Activated CD4-positive, alpha-beta T cell treated with anti-CD3 and anti-CD28 coated beads, Interleukin-2, amount 10 ng/mL, durations not matched to agents 7 days and 5 days (primary cell): ENCODE measurements around the gene ZNF608. TPM values are rescaled to one million over a fixed set of nuclear protein-coding genes. Genes with fewer than 3 reads are reported as not detected.
A peak's percentile ranks its signal among the peaks of the same experiment; 100 is the strongest.

Experiments used
- CTCF ChIA-PET: fragments of 350-600 bp; sonication (Branson Sonifier 250); formaldehyde crosslinking; loops from one replicate; lab custom pipeline; 2021; ENCODE audit warnings: antibody characterized with exemption; lab: Charles Lee
- POLR2A ChIA-PET: fragments of 350-600 bp; sonication (Branson Sonifier 250); formaldehyde crosslinking; loops from one replicate; lab custom pipeline; 2021; ENCODE audit warnings: antibody characterized with exemption; lab: Charles Lee
- DNase-seq: peaks from one replicate; pipeline ENCODE4 v3.0.0-alpha.2; 2020
- H3K27ac Mint-ChIP-seq: one replicate; pipeline ENCODE4 v1.8.0; 2021; ENCODE audit warnings: mild to moderate bottlenecking, moderate library complexity, mixed read lengths
- H3K27me3 Mint-ChIP-seq: one replicate; pipeline ENCODE4 v1.8.0; 2021; ENCODE audit warnings: mixed read lengths
- H3K36me3 Mint-ChIP-seq: one replicate; pipeline ENCODE4 v1.8.0; 2021; ENCODE audit warnings: low read depth, mixed read lengths
- H3K4me1 Mint-ChIP-seq: one replicate; pipeline ENCODE4 v1.8.0; 2021; ENCODE audit warnings: mixed read lengths
- H3K4me3 Mint-ChIP-seq: one replicate; pipeline ENCODE4 v1.8.0; 2021; ENCODE audit warnings: mild to moderate bottlenecking, moderate library complexity, mixed read lengths
- H3K9me3 Mint-ChIP-seq: one replicate; pipeline ENCODE4 v1.8.0; 2021; ENCODE audit warnings: mixed read lengths
- total RNA-seq, 2 experiments: library from RNA; stranded (reverse); gene quantifications; one replicate each; pipeline ENCODE4 v1.2.3, GENCODE V29; 2021

ZNF608 gene
- total RNA-seq, 2 experiments from 2014 or later, result not detected

- Mint-ChIP-seq H3K27me3 (no peaks in the 10 kb centered on the region), H3K4me1 (no peaks in the 10 kb centered on the region), H3K9me3 (no peaks in the 10 kb centered on the region), H3K36me3 (no peaks in the 10 kb centered on the region), H3K27ac (no peak overlapping the region), H3K4me3 (no peak overlapping the region)
- ChIA-PET CTCF (no interaction called here), POLR2A (no interaction called here)
- DNase-seq, result no peak
These were observed 25.3 kb upstream of the ZNF608 start for GRCh38 chr5:124771761-124772160.

DNA sequence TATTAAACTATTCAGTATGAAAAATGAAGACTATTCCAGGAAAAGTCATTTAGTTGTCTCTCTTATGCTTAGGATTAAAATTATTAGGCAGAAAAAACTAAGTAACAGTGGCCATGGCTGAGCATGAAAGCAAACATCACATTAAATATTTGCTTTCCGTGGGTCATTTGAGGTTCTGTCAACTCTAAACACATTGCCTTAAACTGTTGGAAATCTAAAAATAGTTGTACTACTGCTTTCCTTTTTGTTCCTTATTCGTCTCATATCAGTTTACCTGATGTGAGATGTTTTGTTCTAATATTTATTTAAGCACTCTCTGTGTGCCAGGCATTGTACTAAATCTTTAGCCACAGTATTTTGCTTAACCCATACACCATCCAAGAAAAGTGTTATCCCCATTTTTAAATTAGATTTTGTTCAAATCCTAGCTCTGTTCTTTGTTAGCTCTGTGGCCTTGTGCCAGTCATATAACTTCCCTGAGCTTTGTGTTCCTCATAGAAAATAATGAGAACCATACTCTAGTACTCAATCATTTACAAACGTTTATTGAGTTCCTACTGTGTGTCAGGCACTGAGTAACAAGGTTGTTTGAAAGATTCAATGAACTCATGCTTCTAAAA, 18.7 kb upstream of the ZNF608 start:
- ChIA-PET POLR2A (no interaction called here), CTCF (no interaction called here)
- no peaks in the 10 kb centered on the region for H3K36me3 Mint-ChIP-seq
- H3K27me3 Mint-ChIP-seq, result no peaks in the 10 kb centered on the region
- no peaks in the 10 kb centered on the region for H3K9me3 Mint-ChIP-seq
- no peaks in the 10 kb centered on the region for H3K4me1 Mint-ChIP-seq
- H3K4me3 Mint-ChIP-seq, result no peak overlapping the region
- no peak for DNase-seq
- H3K27ac Mint-ChIP-seq, result no peak overlapping the region

DNA sequence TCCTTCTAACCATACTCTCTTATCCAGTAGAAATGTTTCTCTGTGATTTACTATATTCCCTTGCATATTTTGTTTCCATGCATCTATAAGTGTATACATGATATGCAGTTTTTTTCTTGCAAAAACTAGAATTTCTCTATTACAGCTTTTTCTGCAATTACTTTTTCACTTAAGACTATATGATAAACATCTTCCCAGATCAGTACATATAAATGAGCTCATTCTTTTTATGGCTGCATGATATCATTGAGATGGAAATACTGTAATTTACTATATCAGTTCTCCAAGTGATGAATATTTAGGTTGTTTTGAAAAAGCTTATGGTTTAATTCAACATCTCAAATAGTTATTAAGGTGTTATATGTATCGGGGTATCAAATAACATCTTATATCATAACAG, 18.1 kb upstream of the ZNF608 start:
- Mint-ChIP-seq H3K27ac (no peak overlapping the region), H3K36me3 (no peaks in the 10 kb centered on the region), H3K27me3 (no peaks in the 10 kb centered on the region), H3K4me3 (no peak overlapping the region), H3K4me1 (no peaks in the 10 kb centered on the region), H3K9me3 (no peaks in the 10 kb centered on the region)
- ChIA-PET POLR2A (no interaction called here), CTCF (no interaction called here)
- DNase-seq, result no peak

DNA sequence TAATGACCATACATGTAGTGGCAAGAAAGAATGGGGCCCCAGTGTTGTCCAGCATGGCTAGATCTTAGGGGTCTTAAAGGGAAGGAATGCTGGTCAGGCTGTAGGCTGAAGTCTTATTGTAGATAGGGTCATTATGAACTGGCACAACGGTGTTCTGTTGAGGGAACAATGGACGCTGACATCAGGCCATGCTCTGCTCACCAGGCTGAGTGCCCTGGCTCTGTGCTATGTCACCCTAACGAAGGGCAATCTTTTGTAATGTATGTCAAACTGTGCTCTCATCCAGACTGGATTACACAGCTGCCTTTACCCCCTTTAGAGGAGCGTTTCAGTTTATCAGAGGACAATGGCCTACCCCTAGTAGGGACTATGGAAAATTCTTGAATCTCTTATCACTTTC, 14.6 kb upstream of the ZNF608 start:
- H3K9me3 Mint-ChIP-seq, result no peaks in the 10 kb centered on the region
- no peaks in the 10 kb centered on the region for H3K27me3 Mint-ChIP-seq
- no peak overlapping the region for H3K4me3 Mint-ChIP-seq
- DNase-seq, result no peak
- ChIA-PET CTCF (no interaction called here), POLR2A (interaction anchor here (0.5 kb wide), 1 partner anchor 14 kb away, joined by 4 read pairs; the partner anchor contains the start of gene ZNF608)
- no peaks in the 10 kb centered on the region for H3K4me1 Mint-ChIP-seq
- H3K36me3 Mint-ChIP-seq, result no peaks in the 10 kb centered on the region
- H3K27ac Mint-ChIP-seq, result no peak overlapping the region

DNA sequence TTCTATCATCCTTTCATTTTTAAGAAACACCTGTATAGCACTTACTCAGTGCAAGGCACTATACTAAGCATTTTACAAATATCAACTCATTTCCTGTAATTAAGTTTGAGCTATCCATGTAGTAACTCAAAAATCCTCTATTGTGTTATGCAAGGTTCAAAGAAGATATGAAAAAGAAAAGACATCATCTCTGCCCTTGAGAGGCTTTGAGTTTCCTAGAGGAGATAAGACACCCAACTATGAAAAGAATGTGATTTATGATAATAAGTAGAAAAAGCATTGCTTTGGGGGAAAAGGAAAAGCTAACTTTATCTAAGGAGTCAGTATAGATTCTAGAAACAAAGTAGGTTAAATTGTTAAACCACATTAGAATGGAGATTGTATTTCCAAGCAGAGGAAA, 14.2 kb upstream of the ZNF608 start:
- H3K4me3 Mint-ChIP-seq, result no peak overlapping the region
- POLR2A ChIA-PET, result no interaction called here
- no peaks in the 10 kb centered on the region for H3K4me1 Mint-ChIP-seq
- no peak for DNase-seq
- H3K27me3 Mint-ChIP-seq, result no peaks in the 10 kb centered on the region
- H3K9me3 Mint-ChIP-seq, result no peaks in the 10 kb centered on the region
- H3K36me3 Mint-ChIP-seq, result no peaks in the 10 kb centered on the region
- no peak overlapping the region for H3K27ac Mint-ChIP-seq
- CTCF ChIA-PET, result no interaction called here

GRCh38 chr5:124755565-124755964, 9.1 kb upstream of the ZNF608 start:
- CTCF ChIA-PET, result no interaction called here
- peaks cover 7% of the 10 kb centered on the region for H3K27me3 Mint-ChIP-seq
- H3K9me3 Mint-ChIP-seq, result no peaks in the 10 kb centered on the region
- H3K27ac Mint-ChIP-seq, result no peak overlapping the region
- POLR2A ChIA-PET, result no interaction called here
- H3K36me3 Mint-ChIP-seq, result no peaks in the 10 kb centered on the region
- no peak for DNase-seq
- H3K4me3 Mint-ChIP-seq, result no peak overlapping the region
- H3K4me1 Mint-ChIP-seq, result no peaks in the 10 kb centered on the region

DNA sequence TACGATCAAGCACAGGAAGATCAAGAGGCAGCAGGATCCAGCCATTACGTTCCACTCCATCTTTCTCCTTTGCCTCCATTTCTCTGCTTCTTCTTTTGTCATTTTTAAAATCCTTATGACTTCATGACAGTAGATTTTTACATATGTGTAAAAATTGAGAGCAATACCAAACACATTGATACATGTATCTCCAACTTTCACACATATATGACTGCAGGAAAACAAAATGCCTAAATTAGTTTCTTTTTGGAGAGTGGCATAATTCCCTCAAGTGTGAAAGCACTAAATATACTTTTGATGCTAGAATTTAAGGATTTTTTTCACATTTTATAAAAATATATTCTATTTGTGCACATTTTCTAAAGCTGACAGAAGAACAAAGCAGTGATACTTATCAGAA, 8.6 kb upstream of the ZNF608 start:
- Mint-ChIP-seq H3K9me3 (no peaks in the 10 kb centered on the region), H3K36me3 (no peaks in the 10 kb centered on the region), H3K27ac (no peak overlapping the region), H3K4me1 (no peaks in the 10 kb centered on the region), H3K4me3 (no peak overlapping the region), H3K27me3 (peaks cover 8% of the 10 kb centered on the region)
- CTCF ChIA-PET, result no interaction called here
- DNase-seq, result no peak
- POLR2A ChIA-PET, result no interaction called here

- POLR2A ChIA-PET, result no interaction called here
- Mint-ChIP-seq H3K27me3 (peaks cover 14% of the 10 kb centered on the region), H3K4me1 (no peaks in the 10 kb centered on the region), H3K9me3 (no peaks in the 10 kb centered on the region), H3K36me3 (no peaks in the 10 kb centered on the region), H3K27ac (no peak overlapping the region), H3K4me3 (no peak overlapping the region)
- DNase-seq, result no peak
- CTCF ChIA-PET, result no interaction called here
These were observed 7.9 kb upstream of the ZNF608 start for GRCh38 chr5:124754206-124754927.

- H3K27me3 Mint-ChIP-seq, result peaks cover 22% of the 10 kb centered on the region
- no peak overlapping the region for H3K4me3 Mint-ChIP-seq
- H3K27ac Mint-ChIP-seq, result no peak overlapping the region
- ChIA-PET CTCF (no interaction called here), POLR2A (no interaction called here)
- H3K4me1 Mint-ChIP-seq, result peaks cover 9% of the 10 kb centered on the region
- H3K9me3 Mint-ChIP-seq, result no peaks in the 10 kb centered on the region
- no peak for DNase-seq
- no peaks in the 10 kb centered on the region for H3K36me3 Mint-ChIP-seq
These were observed 6.6 kb upstream of the ZNF608 start for GRCh38 chr5:124752854-124753720.

GRCh38 chr5:124751031-124751430, 4.6 kb upstream of the ZNF608 start:
- POLR2A ChIA-PET, result no interaction called here
- H3K4me1 Mint-ChIP-seq, result peaks cover 20% of the 10 kb centered on the region
- H3K27ac Mint-ChIP-seq, result no peak overlapping the region
- no peak for DNase-seq
- H3K36me3 Mint-ChIP-seq, result no peaks in the 10 kb centered on the region
- H3K4me3 Mint-ChIP-seq, result no peak overlapping the region
- CTCF ChIA-PET, result no interaction called here
- no peaks in the 10 kb centered on the region for H3K9me3 Mint-ChIP-seq
- peaks cover 22% of the 10 kb centered on the region for H3K27me3 Mint-ChIP-seq

GRCh38 chr5:124748687-124749594, 2.5 kb upstream of the ZNF608 start:
- ChIA-PET POLR2A (no interaction called here), CTCF (no interaction called here)
- H3K4me3 Mint-ChIP-seq, result no peak overlapping the region
- no peaks in the 10 kb centered on the region for H3K36me3 Mint-ChIP-seq
- peaks cover 20% of the 10 kb centered on the region for H3K27me3 Mint-ChIP-seq
- H3K4me1 Mint-ChIP-seq, result peaks cover 20% of the 10 kb centered on the region
- no peaks in the 10 kb centered on the region for H3K9me3 Mint-ChIP-seq
- H3K27ac Mint-ChIP-seq, result no peak overlapping the region
- peak; percentile 7 for DNase-seq

DNA sequence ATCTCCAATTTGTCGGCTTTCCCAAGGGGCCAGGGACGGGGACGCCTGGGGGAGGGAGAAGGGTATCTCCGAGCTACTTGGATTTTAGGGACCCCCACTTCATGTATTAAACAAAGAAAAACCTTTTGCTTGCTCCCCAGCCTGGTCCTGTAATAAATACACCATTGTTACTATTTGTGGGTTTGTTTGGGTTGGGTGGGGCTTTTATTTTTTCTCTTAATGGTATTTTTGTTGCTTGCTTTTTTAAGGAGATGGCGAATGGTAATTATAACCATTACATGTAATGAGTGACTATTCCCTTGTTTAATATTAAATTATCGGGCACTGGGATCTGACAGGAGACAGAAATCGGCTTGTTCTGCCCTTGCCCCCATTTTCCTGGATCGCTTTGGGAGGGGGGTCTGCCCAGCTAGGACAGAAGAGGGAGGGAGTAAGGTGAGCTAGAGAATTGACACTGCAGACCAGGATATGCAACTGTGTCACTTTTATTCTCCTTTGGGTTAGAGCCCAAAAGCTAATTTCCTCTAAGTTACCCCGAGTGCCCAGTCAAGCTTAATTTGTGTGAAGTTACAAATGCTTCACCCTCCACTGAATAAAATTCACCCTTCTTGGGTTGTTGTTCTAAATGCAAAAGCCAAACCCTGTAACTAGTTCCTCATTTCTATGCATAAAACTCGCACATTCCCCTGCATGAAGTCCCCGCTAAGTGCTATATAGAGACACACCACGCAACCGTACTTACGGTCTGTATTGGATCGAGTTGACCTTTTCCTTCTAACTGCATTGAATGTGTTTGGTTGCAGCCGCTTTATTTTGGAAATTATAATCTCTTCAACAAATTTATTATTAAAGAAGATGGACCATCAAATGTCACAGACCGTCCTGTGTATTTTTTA, 1.6 kb upstream of the ZNF608 start:
- no peak overlapping the region for H3K27ac Mint-ChIP-seq
- H3K36me3 Mint-ChIP-seq, result no peaks in the 10 kb centered on the region
- no peak overlapping the region for H3K4me3 Mint-ChIP-seq
- peaks cover 20% of the 10 kb centered on the region for H3K4me1 Mint-ChIP-seq
- CTCF ChIA-PET, result no interaction called here
- no peaks in the 10 kb centered on the region for H3K9me3 Mint-ChIP-seq
- no peak for DNase-seq
- POLR2A ChIA-PET, result no interaction called here
- H3K27me3 Mint-ChIP-seq, result peaks cover 20% of the 10 kb centered on the region
